Measurements from ENCODE around the gene USP32.

USP32 gene

GRCh38 chr17:60142872-60143499 is 248.9 kb downstream of the USP32 start:
- Histone ChIP-seq H2AFZ (peak overlapping the region; percentile 51), H3K4me2 (ENCODE audit: low read length) (peak overlapping the region; percentile 14), H3K27me3 (ENCODE audit: control insufficient read depth, insufficient read depth, low read length) (peaks cover 10% of the 10 kb centered on the region), H3K36me3 (ENCODE audit: control insufficient read depth, insufficient read depth, low read length) (no peaks in the 10 kb centered on the region), H3K79me2 (no peaks in the 10 kb centered on the region), H3K27ac (peak overlapping the region; percentile 25), H3K9me3 (ENCODE audit: control insufficient read depth, low read length) (no peaks in the 10 kb centered on the region), H3K4me1 (peaks cover 5% of the 10 kb centered on the region), H3K4me3 (ENCODE audit: low read depth, low read length) (no peak overlapping the region), H3K9ac (no peak overlapping the region)
- TF ChIP-seq, protein P1, sequence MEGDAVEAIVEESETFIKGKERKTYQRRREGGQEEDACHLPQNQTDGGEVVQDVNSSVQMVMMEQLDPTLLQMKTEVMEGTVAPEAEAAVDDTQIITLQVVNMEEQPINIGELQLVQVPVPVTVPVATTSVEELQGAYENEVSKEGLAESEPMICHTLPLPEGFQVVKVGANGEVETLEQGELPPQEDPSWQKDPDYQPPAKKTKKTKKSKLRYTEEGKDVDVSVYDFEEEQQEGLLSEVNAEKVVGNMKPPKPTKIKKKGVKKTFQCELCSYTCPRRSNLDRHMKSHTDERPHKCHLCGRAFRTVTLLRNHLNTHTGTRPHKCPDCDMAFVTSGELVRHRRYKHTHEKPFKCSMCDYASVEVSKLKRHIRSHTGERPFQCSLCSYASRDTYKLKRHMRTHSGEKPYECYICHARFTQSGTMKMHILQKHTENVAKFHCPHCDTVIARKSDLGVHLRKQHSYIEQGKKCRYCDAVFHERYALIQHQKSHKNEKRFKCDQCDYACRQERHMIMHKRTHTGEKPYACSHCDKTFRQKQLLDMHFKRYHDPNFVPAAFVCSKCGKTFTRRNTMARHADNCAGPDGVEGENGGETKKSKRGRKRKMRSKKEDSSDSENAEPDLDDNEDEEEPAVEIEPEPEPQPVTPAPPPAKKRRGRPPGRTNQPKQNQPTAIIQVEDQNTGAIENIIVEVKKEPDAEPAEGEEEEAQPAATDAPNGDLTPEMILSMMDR (IDR thresholded peaks at IDR 0.05) = peak; percentile 80

- Histone ChIP-seq H3K27me3 (ENCODE audit: control insufficient read depth, insufficient read depth, low read length) (peaks cover 10% of the 10 kb centered on the region), H3K4me3 (ENCODE audit: low read depth, low read length) (no peak overlapping the region), H3K9ac (no peak overlapping the region), H3K4me2 (ENCODE audit: low read length) (no peak overlapping the region), H3K4me1 (peaks cover 5% of the 10 kb centered on the region), H3K9me3 (ENCODE audit: control insufficient read depth, low read length) (no peaks in the 10 kb centered on the region), H3K27ac (no peak overlapping the region), H2AFZ (peak overlapping the region; percentile 31), H3K79me2 (no peaks in the 10 kb centered on the region), H3K36me3 (ENCODE audit: control insufficient read depth, insufficient read depth, low read length) (no peaks in the 10 kb centered on the region)
- TF ChIP-seq, protein P1 (IDR thresholded peaks at IDR 0.05) = no peak
Measured at GRCh38 chr17:60141111-60142018, 250.6 kb downstream of the USP32 start.

GRCh38 chr17:60139438-60140285 is 252.3 kb downstream of the USP32 start:
- no peaks in the 10 kb centered on the region for H3K36me3 ChIP-seq (ENCODE audit: control insufficient read depth, insufficient read depth, low read length)
- H3K4me1 ChIP-seq = peaks cover 5% of the 10 kb centered on the region
- peak overlapping the region; percentile 21 for H3K4me2 ChIP-seq (ENCODE audit: low read length)
- peak overlapping the region; percentile 46 for H2AFZ ChIP-seq
- no peak overlapping the region for H3K27ac ChIP-seq
- H3K79me2 ChIP-seq = no peaks in the 10 kb centered on the region
- no peaks in the 10 kb centered on the region for H3K9me3 ChIP-seq (ENCODE audit: control insufficient read depth, low read length)
- H3K9ac ChIP-seq = no peak overlapping the region
- no peak overlapping the region for H3K4me3 ChIP-seq (ENCODE audit: low read depth, low read length)
- H3K27me3 ChIP-seq (ENCODE audit: control insufficient read depth, insufficient read depth, low read length) = peaks cover 10% of the 10 kb centered on the region
- TF ChIP-seq, protein P1 (IDR thresholded peaks at IDR 0.05) = no peak

GRCh38 chr17:60138769-60139437 is 253.0 kb downstream of the USP32 start:
- H3K4me1 ChIP-seq = peaks cover 5% of the 10 kb centered on the region
- peaks cover 10% of the 10 kb centered on the region for H3K27me3 ChIP-seq (ENCODE audit: control insufficient read depth, insufficient read depth, low read length)
- H3K4me2 ChIP-seq (ENCODE audit: low read length) = no peak overlapping the region
- no peak overlapping the region for H3K4me3 ChIP-seq (ENCODE audit: low read depth, low read length)
- H2AFZ ChIP-seq = peak overlapping the region; percentile 46
- no peaks in the 10 kb centered on the region for H3K36me3 ChIP-seq (ENCODE audit: control insufficient read depth, insufficient read depth, low read length)
- TF ChIP-seq, protein P1 (IDR thresholded peaks at IDR 0.05) = no peak
- H3K9ac ChIP-seq = no peak overlapping the region
- no peaks in the 10 kb centered on the region for H3K79me2 ChIP-seq
- no peak overlapping the region for H3K27ac ChIP-seq
- H3K9me3 ChIP-seq (ENCODE audit: control insufficient read depth, low read length) = no peaks in the 10 kb centered on the region

Data from parathyroid adenoma (tissue), 2 donors.